Activated T-cell treated with anti-CD3 and anti-CD28 coated beads, Interleukin-2, amount 50 U/mL, for 1 hour (primary cell): ENCODE results near the gene CCL19.

Experiments used
- DNase-seq: peaks from one replicate; pipeline ENCODE4 v3.0.0-alpha.2; 2020

Gene CCL19

GRCh38 chr9:34659592-34660253 lies 31.4 kb downstream of the CCL19 start:
- no peak for DNase-seq

- DNase-seq: no peak
Observed at GRCh38 chr9:34658461-34658860, 32.6 kb downstream of the CCL19 start.

- no peak for DNase-seq
Observed at GRCh38 chr9:34656992-34657391, 34.1 kb downstream of the CCL19 start.

- no peak for DNase-seq
Observed at GRCh38 chr9:34655394-34655793, 35.7 kb downstream of the CCL19 start.

- no peak for DNase-seq
Observed at GRCh38 chr9:34654323-34655051, 36.6 kb downstream of the CCL19 start.

- no peak for DNase-seq
Observed at GRCh38 chr9:34653151-34654072, 37.7 kb downstream of the CCL19 start.

GRCh38 chr9:34652602-34653000 lies 38.5 kb downstream of the CCL19 start:
- DNase-seq: no peak

- DNase-seq: peak; percentile 41
Observed at GRCh38 chr9:34651876-34652601, 39.0 kb downstream of the CCL19 start, which contains the start of gene IL11RA. Gene IL11RA, plus strand, starts transcription at chr9:34652185. Its CDS starts 3,033 bp downstream, at chr9:34655218.

GRCh38 chr9:34651321-34651720 lies 39.8 kb downstream of the CCL19 start:
- no peak for DNase-seq

- no peak for DNase-seq
Observed at GRCh38 chr9:34650816-34651215, 40.3 kb downstream of the CCL19 start.

GRCh38 chr9:34648673-34649072 lies 42.4 kb downstream of the CCL19 start:
- DNase-seq: no peak

- no peak for DNase-seq
Observed at GRCh38 chr9:34647651-34648050, 43.4 kb downstream of the CCL19 start.

- no peak for DNase-seq
Observed at GRCh38 chr9:34647084-34647403, 44.0 kb downstream of the CCL19 start.

- DNase-seq: peak; percentile 96
Observed at GRCh38 chr9:34646211-34647083, 44.6 kb downstream of the CCL19 start, which contains the start of gene GALT. Gene GALT, plus strand, starts transcription at chr9:34646675. Its CDS starts 30 bp downstream, at chr9:34646705.

GRCh38 chr9:34644766-34645314 lies 46.2 kb downstream of the CCL19 start:
- DNase-seq: no peak

- no peak for DNase-seq
Observed at GRCh38 chr9:34642679-34643078, 48.4 kb downstream of the CCL19 start.
